ENCODE results near the gene PRTN3.
A peak's percentile ranks its signal among the peaks of the same experiment; 100 is the strongest.

PRTN3 gene

GRCh38 chr19:795691-796581 lies 44.9 kb upstream of the PRTN3 start:
- peak overlapping the region; percentile 62 for H3K4me3 ChIP-seq (ENCODE audit: control insufficient read depth, low read depth, low read length)
- TF ChIP-seq CTCF (IDR thresholded peaks at IDR 0.05; ENCODE audit: control insufficient read depth, insufficient read depth, low read depth, low read length, missing control alignments), result no peak
- DNase-seq (ENCODE audit: low read depth), result no peak

- DNase-seq (ENCODE audit: low read depth), result peak; percentile 100
- TF ChIP-seq CTCF (IDR thresholded peaks at IDR 0.05; ENCODE audit: control insufficient read depth, insufficient read depth, low read depth, low read length, missing control alignments), result peak; percentile 2
- peak within 1 kb of the TSS; percentile 71 for H3K4me3 ChIP-seq (ENCODE audit: control insufficient read depth, low read depth, low read length)
These were observed 43.9 kb upstream of the PRTN3 start, which contains the start of gene PTBP1 for GRCh38 chr19:796692-797527. Gene PTBP1 (plus strand): TSS chr19:797452. CDS start chr19:797498, 46 bp downstream.

GRCh38 chr19:797528-798414 lies 43.0 kb upstream of the PRTN3 start:
- DNase-seq (ENCODE audit: low read depth), result peak; percentile 37
- TF ChIP-seq CTCF (IDR thresholded peaks at IDR 0.05; ENCODE audit: control insufficient read depth, insufficient read depth, low read depth, low read length, missing control alignments), result no peak
- H3K4me3 ChIP-seq (ENCODE audit: control insufficient read depth, low read depth, low read length), result peak overlapping the region; percentile 71

GRCh38 chr19:798415-799075 lies 42.3 kb upstream of the PRTN3 start:
- peak overlapping the region; percentile 71 for H3K4me3 ChIP-seq (ENCODE audit: control insufficient read depth, low read depth, low read length)
- TF ChIP-seq CTCF (IDR thresholded peaks at IDR 0.05; ENCODE audit: control insufficient read depth, insufficient read depth, low read depth, low read length, missing control alignments), result no peak
- DNase-seq (ENCODE audit: low read depth), result no peak

GRCh38 chr19:799076-799881 lies 41.5 kb upstream of the PRTN3 start:
- peak overlapping the region; percentile 71 for H3K4me3 ChIP-seq (ENCODE audit: control insufficient read depth, low read depth, low read length)
- no peak for DNase-seq (ENCODE audit: low read depth)
- TF ChIP-seq CTCF (IDR thresholded peaks at IDR 0.05; ENCODE audit: control insufficient read depth, insufficient read depth, low read depth, low read length, missing control alignments), result peak; percentile 30
